ENCODE results near the gene NQO1. TPM values are rescaled to one million over a fixed set of nuclear protein-coding genes. Genes with fewer than 3 reads are reported as not detected.

The NQO1 gene
- total and polyA plus RNA-seq, 2 of the 4 experiments (the other 2 are of a cell fraction) = 304 to 426 TPM

- Histone ChIP-seq H3K4ac (ENCODE audit: low read depth, low read length) (no peak overlapping the region), H4K5ac (ENCODE audit: low read depth, low read length) (no peak overlapping the region), H4K8ac (ENCODE audit: low read depth in 2 of 2, low read length in 2 of 2) (no peak overlapping the region), H3K23ac (ENCODE audit: low read depth, low read length) (no peak overlapping the region), H3K79me1 (ENCODE audit: low read depth in 1 of 2, low read length in 2 of 2) (peaks cover 0 to 12% of the 10 kb centered on the region in 2 experiments; a peak in 3 of 4 replicates), H4K20me1 (ENCODE audit: insufficient read depth, low read length) (no peaks in the 10 kb centered on the region), H3K27me3 (ENCODE audit: control insufficient read depth, insufficient read depth, low read length) (no peaks in the 10 kb centered on the region), H2BK20ac (ENCODE audit: low read depth, low read length) (no peak overlapping the region), H2BK120ac (ENCODE audit: low read depth, low read length) (no peak overlapping the region), H4K91ac (ENCODE audit: insufficient read depth, low read depth, low read length) (no peak overlapping the region), H3K14ac (replicated peaks; ENCODE audit: low read depth, low read length) (no peak overlapping the region), H2AFZ (replicated peaks; ENCODE audit: low read length, poor library complexity) (no peak overlapping the region), H2AK5ac (ENCODE audit: low read depth, low read length) (no peak overlapping the region), H3K4me2 (ENCODE audit: low read depth, low read length) (no peak overlapping the region), H3K27ac (ENCODE audit: insufficient read depth, low read length) (no peak overlapping the region), H3K18ac (ENCODE audit: low read depth, low read length) (no peak overlapping the region), H3K4me3 (ENCODE audit: insufficient read depth, low read depth, low read length) (no peak overlapping the region), H3K4me1 (ENCODE audit: control insufficient read depth, insufficient read depth, low read length) (no peaks in the 10 kb centered on the region), H2BK15ac (ENCODE audit: low read depth, low read length) (no peak overlapping the region), H3K36me3 (ENCODE audit: control insufficient read depth, insufficient read depth, low read length) (0 out of 2 replicates have a peak, but pooled peaks cover 2% of the 10 kb centered on the region), H3K9me3 (ENCODE audit: control insufficient read depth, insufficient read depth, low read length) (no peaks in the 10 kb centered on the region), H2BK5ac (ENCODE audit: low read depth, low read length, poor library complexity, severe bottlenecking) (no peak overlapping the region), H2AK9ac (replicated peaks; ENCODE audit: low read depth, low read length, poor library complexity) (no peak overlapping the region), H3K56ac (ENCODE audit: extremely low read depth, insufficient read depth, low read length) (no peak overlapping the region), H3K9ac (ENCODE audit: low read depth, low read length) (no peak overlapping the region), H3K9me1 (ENCODE audit: insufficient read depth, low read length) (0 out of 2 replicates have a peak, but pooled peaks cover 2% of the 10 kb centered on the region)
- no peak for DNase-seq
- POLR2A ChIA-PET (ENCODE audit: unreplicated experiment) = no interaction called here
- 88% methylated on average over 7 of the region's 10 CpGs; no CpG with 5 or more reads in 1 of the 2 experiments for WGBS, 2 experiments (ENCODE audit: extremely low coverage in 2 of 2, insufficient read length in 1 of 2)
- intact Hi-C loops (cut with micrococcal nuclease) (loop anchor here (5.0 kb wide), 1 partner anchor 374 kb away; no protein-coding TSS in a partner anchor), in situ Hi-C loops (cut with MboI; ENCODE audit: low sequenced_read_pairs) (no loop called here), dilution Hi-C loops (cut with HindIII; ENCODE audit: low sequenced_read_pairs, unreplicated experiment) (no loop called here)
- BruUV-seq (replicated peaks) = no TSS peak
- ATAC-seq (ENCODE audit: low read depth) = no peak
- CTCF ChIA-PET = no interaction called here
- TF ChIP-seq, protein P1, sequence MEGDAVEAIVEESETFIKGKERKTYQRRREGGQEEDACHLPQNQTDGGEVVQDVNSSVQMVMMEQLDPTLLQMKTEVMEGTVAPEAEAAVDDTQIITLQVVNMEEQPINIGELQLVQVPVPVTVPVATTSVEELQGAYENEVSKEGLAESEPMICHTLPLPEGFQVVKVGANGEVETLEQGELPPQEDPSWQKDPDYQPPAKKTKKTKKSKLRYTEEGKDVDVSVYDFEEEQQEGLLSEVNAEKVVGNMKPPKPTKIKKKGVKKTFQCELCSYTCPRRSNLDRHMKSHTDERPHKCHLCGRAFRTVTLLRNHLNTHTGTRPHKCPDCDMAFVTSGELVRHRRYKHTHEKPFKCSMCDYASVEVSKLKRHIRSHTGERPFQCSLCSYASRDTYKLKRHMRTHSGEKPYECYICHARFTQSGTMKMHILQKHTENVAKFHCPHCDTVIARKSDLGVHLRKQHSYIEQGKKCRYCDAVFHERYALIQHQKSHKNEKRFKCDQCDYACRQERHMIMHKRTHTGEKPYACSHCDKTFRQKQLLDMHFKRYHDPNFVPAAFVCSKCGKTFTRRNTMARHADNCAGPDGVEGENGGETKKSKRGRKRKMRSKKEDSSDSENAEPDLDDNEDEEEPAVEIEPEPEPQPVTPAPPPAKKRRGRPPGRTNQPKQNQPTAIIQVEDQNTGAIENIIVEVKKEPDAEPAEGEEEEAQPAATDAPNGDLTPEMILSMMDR (conservative IDR thresholded peaks at IDR 0.05; ENCODE audit: low read depth, low read length) = no peak
- TF ChIP-seq RAD21 (IDR thresholded peaks at IDR 0.05; ENCODE audit: low read length) (no peak), POLR2A (IDR thresholded peaks at IDR 0.05; ENCODE audit: low read depth, low read length) (no peak), BHLHE40 (IDR thresholded peaks at IDR 0.05; ENCODE audit: low read depth, low read length) (no peak), MAZ (IDR thresholded peaks at IDR 0.05; ENCODE audit: borderline replicate concordance, low read depth, low read length) (no peak), FOS (IDR thresholded peaks at IDR 0.05; ENCODE audit: low read depth, low read length) (no peak), NFE2L2 (IDR thresholded peaks at IDR 0.05; ENCODE audit: low read depth, low read length) (no peak)
Observed at GRCh38 chr16:69756705-69757104, 30.3 kb upstream of the NQO1 start.
